Progenitor cell of endocrine pancreas (in vitro differentiated cells): ENCODE data around the gene MUC15. TPM values are rescaled to one million over a fixed set of nuclear protein-coding genes. Genes with fewer than 3 reads are reported as not detected.

Experiments
- DNase-seq: peaks from one replicate; pipeline ENCODE4 v3.0.0; 2021; ENCODE audit warnings: low spot score; ENCODE audit not compliant: unreplicated experiment
- H3K27ac Mint-ChIP-seq: 2 replicates; pipeline ENCODE4 v1.8.0; 2021; ENCODE audit warnings: mild to moderate bottlenecking, moderate library complexity, mixed read lengths
- H3K27me3 Mint-ChIP-seq: 2 replicates; pipeline ENCODE4 v1.8.0; 2021; ENCODE audit warnings: mixed read lengths
- H3K36me3 Mint-ChIP-seq: 2 replicates; pipeline ENCODE4 v1.8.0; 2022; ENCODE audit warnings: mixed read lengths; ENCODE audit not compliant: insufficient read depth
- H3K4me1 Mint-ChIP-seq: 2 replicates; pipeline ENCODE4 v1.8.0; 2021; ENCODE audit warnings: low read depth, mixed read lengths
- H3K4me3 Mint-ChIP-seq: 2 replicates; pipeline ENCODE4 v1.8.0; 2021; ENCODE audit warnings: low read depth, mild to moderate bottlenecking, moderate library complexity, mixed read lengths
- H3K9me3 Mint-ChIP-seq: 2 replicates; pipeline ENCODE4 v1.8.0; 2021; ENCODE audit warnings: low read depth, mixed read lengths
- total RNA-seq: library from RNA; stranded (reverse); gene quantifications from 2 replicates; pipeline ENCODE4 v1.2.1, GENCODE V29; 2021
- TF ChIP-seq, protein P1 (sequence below): fragments of 200-600 bp; sonication (generic); IDR thresholded peaks from one replicate; pipeline ENCODE4 v1.5.0; 2021; ENCODE audit warnings: antibody characterized with exemption, mild to moderate bottlenecking; ENCODE audit not compliant: unreplicated experiment

MUC15 gene
- total RNA-seq, 1 donor from 2014 or later: 0.31 TPM

DNA sequence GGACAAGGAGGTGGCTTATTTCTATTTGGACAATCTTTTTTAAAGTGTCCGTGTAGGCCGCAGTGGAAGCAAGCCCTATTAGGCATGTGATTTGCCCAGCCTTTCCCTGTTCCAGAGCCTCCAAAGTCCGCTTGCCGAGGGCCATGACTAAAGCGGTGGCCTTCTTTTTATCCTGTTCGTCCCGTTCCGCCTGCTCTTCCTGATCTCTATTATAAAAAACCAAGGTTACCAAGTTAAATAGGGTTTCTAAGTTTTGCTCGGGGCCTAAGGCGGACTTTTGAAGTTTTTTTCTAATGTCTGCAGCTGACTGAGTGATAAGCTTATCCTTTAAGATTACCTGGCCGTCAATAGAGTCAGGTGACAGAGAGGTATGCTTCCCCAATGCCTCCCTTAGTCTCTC lies 21.6 kb upstream of the MUC15 start:
- DNase-seq: no peak
- TF ChIP-seq, protein P1, sequence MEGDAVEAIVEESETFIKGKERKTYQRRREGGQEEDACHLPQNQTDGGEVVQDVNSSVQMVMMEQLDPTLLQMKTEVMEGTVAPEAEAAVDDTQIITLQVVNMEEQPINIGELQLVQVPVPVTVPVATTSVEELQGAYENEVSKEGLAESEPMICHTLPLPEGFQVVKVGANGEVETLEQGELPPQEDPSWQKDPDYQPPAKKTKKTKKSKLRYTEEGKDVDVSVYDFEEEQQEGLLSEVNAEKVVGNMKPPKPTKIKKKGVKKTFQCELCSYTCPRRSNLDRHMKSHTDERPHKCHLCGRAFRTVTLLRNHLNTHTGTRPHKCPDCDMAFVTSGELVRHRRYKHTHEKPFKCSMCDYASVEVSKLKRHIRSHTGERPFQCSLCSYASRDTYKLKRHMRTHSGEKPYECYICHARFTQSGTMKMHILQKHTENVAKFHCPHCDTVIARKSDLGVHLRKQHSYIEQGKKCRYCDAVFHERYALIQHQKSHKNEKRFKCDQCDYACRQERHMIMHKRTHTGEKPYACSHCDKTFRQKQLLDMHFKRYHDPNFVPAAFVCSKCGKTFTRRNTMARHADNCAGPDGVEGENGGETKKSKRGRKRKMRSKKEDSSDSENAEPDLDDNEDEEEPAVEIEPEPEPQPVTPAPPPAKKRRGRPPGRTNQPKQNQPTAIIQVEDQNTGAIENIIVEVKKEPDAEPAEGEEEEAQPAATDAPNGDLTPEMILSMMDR: no peak
- Mint-ChIP-seq H3K27ac (no peak overlapping the region), H3K4me3 (no peak overlapping the region), H3K27me3 (no peaks in the 10 kb centered on the region), H3K4me1 (peaks cover 5% of the 10 kb centered on the region), H3K36me3 (no peaks in the 10 kb centered on the region), H3K9me3 (peaks cover 11% of the 10 kb centered on the region)

DNA sequence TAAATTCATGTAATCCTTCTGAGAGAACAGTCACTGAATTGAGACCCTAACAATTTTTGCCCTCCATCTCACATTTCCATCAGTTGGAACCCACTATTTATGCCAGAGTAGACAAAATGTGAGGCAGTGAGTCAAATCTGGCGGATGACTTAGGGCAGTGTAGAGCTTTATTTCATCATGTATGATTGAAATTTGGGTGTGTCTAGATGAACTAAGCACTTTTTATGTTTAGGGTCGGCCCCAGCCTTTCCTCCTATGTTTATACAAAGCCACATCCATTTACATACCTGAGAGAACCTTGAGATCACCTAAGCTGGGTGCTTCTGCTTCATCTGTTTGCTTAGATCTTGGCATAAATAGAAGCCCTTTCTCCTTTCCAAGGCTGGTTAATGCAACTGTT lies 15.0 kb upstream of the MUC15 start:
- no peaks in the 10 kb centered on the region for H3K36me3 Mint-ChIP-seq

DNA sequence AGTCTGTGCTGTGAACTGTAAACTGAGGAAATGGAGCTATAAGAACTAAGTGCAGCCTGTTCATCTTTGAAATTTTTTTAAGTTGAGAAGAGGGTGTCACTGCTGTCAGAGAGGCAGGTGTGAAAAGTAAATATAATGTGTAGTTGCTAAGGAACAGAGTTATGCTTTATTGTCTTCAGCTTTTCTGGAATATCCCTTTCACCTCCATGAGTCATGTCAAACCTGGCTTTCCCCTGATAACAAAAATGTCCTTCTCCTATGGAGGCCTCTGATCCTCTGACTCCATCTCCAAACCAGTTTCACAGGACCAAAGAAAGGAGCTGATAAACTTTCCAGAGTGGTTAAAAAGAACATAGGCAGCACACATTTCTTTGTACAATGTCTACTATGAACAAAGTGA lies 12.8 kb upstream of the MUC15 start:
- Mint-ChIP-seq H3K36me3 (no peaks in the 10 kb centered on the region), H3K4me3 (no peak overlapping the region)
- TF ChIP-seq, protein P1: no peak

More for the DNA sequence above, 15.0 kb upstream of the MUC15 start:
- Mint-ChIP-seq H3K9me3 (peaks cover 11% of the 10 kb centered on the region), H3K27ac (no peak overlapping the region), H3K4me3 (no peak overlapping the region), H3K4me1 (peaks cover 1% of the 10 kb centered on the region), H3K27me3 (no peaks in the 10 kb centered on the region)
- no peak for DNase-seq
- TF ChIP-seq, protein P1: no peak

DNA sequence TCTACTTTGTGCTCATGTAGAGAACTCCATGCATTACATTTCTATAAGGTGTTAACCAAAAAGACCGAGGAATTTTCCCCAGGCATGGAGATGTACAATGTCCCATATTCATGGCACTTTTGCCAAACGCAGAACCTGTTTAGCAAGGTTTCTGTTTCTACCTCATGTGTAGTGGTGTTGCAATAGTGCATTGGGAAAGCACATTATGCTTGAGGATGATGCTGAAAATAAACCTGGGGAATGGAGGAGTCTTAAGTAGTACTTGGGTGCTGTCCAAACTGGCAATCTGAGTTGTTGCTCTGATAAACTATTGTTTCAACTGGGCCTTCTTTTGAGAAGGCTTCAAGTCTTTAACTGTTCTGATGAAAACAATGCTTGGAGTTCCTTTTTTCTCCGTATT lies 11.5 kb upstream of the MUC15 start:
- no peaks in the 10 kb centered on the region for H3K27me3 Mint-ChIP-seq
- TF ChIP-seq, protein P1: no peak
- no peak for DNase-seq
- no peak overlapping the region for H3K4me3 Mint-ChIP-seq
- H3K4me1 Mint-ChIP-seq: peaks cover 1% of the 10 kb centered on the region
- no peaks in the 10 kb centered on the region for H3K9me3 Mint-ChIP-seq
- H3K27ac Mint-ChIP-seq: no peak overlapping the region
- no peaks in the 10 kb centered on the region for H3K36me3 Mint-ChIP-seq

More for the DNA sequence above, 12.8 kb upstream of the MUC15 start:
- Mint-ChIP-seq H3K27ac (no peak overlapping the region), H3K9me3 (no peaks in the 10 kb centered on the region), H3K27me3 (no peaks in the 10 kb centered on the region), H3K4me1 (peaks cover 1% of the 10 kb centered on the region)
- DNase-seq: no peak

DNA sequence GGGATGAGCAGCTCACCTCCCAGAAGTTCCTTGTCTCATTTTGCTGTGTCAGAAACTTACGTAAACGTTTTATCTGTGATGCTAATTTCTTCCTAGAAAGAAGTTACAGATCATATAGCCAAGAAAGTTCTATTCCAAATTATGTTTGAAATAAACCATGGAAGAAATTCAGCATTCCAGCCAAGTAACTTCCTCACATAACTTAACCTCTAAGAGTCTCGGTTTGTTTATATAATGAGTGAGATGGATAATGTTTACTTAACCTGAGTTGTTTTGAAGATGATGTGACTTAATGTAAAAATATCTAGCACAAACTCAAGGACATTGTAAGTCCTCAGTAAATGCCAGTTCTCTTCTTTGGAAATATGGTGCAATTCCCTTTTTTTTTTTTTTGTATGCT lies 8.9 kb upstream of the MUC15 start:
- Mint-ChIP-seq H3K4me1 (peaks cover 1% of the 10 kb centered on the region), H3K27me3 (no peaks in the 10 kb centered on the region), H3K36me3 (no peaks in the 10 kb centered on the region), H3K9me3 (no peaks in the 10 kb centered on the region), H3K4me3 (no peak overlapping the region), H3K27ac (no peak overlapping the region)
- TF ChIP-seq, protein P1: no peak
- no peak for DNase-seq
